Glutamatergic neuron (in vitro differentiated cells): ENCODE results near the gene DGKG. TPM values are rescaled to one million over a fixed set of nuclear protein-coding genes. Genes with fewer than 3 reads are reported as not detected.

Experiments
- DNase-seq: peaks from one replicate; pipeline ENCODE4 v3.0.0; 2022
- H3K27ac Mint-ChIP-seq: one replicate; pipeline ENCODE4 v1.8.0; 2020; ENCODE audit warnings: mild to moderate bottlenecking, mixed read lengths, inconsistent platforms; ENCODE audit not compliant: unreplicated experiment
- H3K27me3 Mint-ChIP-seq: one replicate; pipeline ENCODE4 v1.8.0; 2020; ENCODE audit warnings: mild to moderate bottlenecking, moderate library complexity, mixed read lengths, inconsistent platforms; ENCODE audit not compliant: unreplicated experiment
- H3K36me3 Mint-ChIP-seq: one replicate; pipeline ENCODE4 v1.8.0; 2020; ENCODE audit warnings: mild to moderate bottlenecking, mixed read lengths, inconsistent platforms; ENCODE audit not compliant: unreplicated experiment
- H3K4me1 Mint-ChIP-seq: one replicate; pipeline ENCODE4 v1.8.0; 2020; ENCODE audit warnings: mild to moderate bottlenecking, low read depth, mixed read lengths, inconsistent platforms; ENCODE audit not compliant: unreplicated experiment
- H3K4me3 Mint-ChIP-seq: one replicate; pipeline ENCODE4 v1.8.0; 2020; ENCODE audit warnings: mild to moderate bottlenecking, mixed read lengths, inconsistent platforms; ENCODE audit not compliant: unreplicated experiment
- H3K9me3 Mint-ChIP-seq: one replicate; pipeline ENCODE4 v1.8.0; 2020; ENCODE audit warnings: mild to moderate bottlenecking, moderate library complexity, mixed read lengths, inconsistent platforms; ENCODE audit not compliant: unreplicated experiment
- total RNA-seq: library from RNA; stranded (reverse); fragmentation: NEBNext Ultra II Directional; extraction: Animal tissue kit (Norgen Biotek cat#: 25700); gene quantifications from one replicate; pipeline ENCODE4 v1.2.1, GENCODE V29; 2021; ENCODE audit not compliant: unreplicated experiment
- TF ChIP-seq, protein P1 (sequence below): fragments of 200-600 bp; sonication (generic); IDR thresholded peaks from one replicate; pipeline ENCODE4 v1.5.0; 2021; ENCODE audit not compliant: partially characterized antibody, unreplicated experiment

DGKG gene
- total RNA-seq, 1 donor from 2014 or later = 24.1 TPM

- Mint-ChIP-seq H3K27ac (no peak overlapping the region), H3K36me3 (no peaks in the 10 kb centered on the region), H3K27me3 (no peaks in the 10 kb centered on the region), H3K4me3 (no peak overlapping the region), H3K9me3 (no peaks in the 10 kb centered on the region), H3K4me1 (no peaks in the 10 kb centered on the region)
- no peak for DNase-seq
- TF ChIP-seq, protein P1, sequence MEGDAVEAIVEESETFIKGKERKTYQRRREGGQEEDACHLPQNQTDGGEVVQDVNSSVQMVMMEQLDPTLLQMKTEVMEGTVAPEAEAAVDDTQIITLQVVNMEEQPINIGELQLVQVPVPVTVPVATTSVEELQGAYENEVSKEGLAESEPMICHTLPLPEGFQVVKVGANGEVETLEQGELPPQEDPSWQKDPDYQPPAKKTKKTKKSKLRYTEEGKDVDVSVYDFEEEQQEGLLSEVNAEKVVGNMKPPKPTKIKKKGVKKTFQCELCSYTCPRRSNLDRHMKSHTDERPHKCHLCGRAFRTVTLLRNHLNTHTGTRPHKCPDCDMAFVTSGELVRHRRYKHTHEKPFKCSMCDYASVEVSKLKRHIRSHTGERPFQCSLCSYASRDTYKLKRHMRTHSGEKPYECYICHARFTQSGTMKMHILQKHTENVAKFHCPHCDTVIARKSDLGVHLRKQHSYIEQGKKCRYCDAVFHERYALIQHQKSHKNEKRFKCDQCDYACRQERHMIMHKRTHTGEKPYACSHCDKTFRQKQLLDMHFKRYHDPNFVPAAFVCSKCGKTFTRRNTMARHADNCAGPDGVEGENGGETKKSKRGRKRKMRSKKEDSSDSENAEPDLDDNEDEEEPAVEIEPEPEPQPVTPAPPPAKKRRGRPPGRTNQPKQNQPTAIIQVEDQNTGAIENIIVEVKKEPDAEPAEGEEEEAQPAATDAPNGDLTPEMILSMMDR = no peak
Measured at GRCh38 chr3:186166036-186166435, 196.0 kb downstream of the DGKG start.

GRCh38 chr3:186165331-186165730, 196.7 kb downstream of the DGKG start:
- TF ChIP-seq, protein P1 = no peak

DNA sequence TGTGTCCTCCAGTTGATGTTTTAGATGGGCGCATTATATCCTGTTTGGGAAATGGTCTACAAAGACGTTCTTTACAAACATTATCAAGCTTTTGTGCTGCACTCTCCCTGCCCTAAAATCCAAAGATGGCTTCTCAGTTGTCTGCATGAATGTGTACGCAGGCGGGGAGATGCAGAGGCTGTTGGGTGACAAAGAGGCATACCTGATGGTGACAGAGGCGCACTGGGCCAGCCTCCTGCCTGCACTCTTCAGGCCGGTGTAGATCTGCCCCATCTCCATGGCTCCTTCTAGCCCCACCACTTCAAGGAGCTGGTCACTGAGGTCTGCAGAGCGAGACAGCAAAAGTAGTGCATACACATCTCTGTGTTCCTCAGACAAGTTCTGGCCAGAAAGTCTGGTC, 197.3 kb downstream of the DGKG start:
- H3K27me3 Mint-ChIP-seq = no peaks in the 10 kb centered on the region
- H3K4me3 Mint-ChIP-seq = no peak overlapping the region
- no peak for DNase-seq
- TF ChIP-seq, protein P1 = no peak
- no peaks in the 10 kb centered on the region for H3K9me3 Mint-ChIP-seq
- H3K36me3 Mint-ChIP-seq = no peaks in the 10 kb centered on the region
- no peak overlapping the region for H3K27ac Mint-ChIP-seq
- no peaks in the 10 kb centered on the region for H3K4me1 Mint-ChIP-seq

More at GRCh38 chr3:186165331-186165730, 196.7 kb downstream of the DGKG start:
- Mint-ChIP-seq H3K9me3 (no peaks in the 10 kb centered on the region), H3K4me3 (no peak overlapping the region), H3K27me3 (no peaks in the 10 kb centered on the region), H3K4me1 (no peaks in the 10 kb centered on the region), H3K36me3 (no peaks in the 10 kb centered on the region), H3K27ac (no peak overlapping the region)
- DNase-seq = no peak

GRCh38 chr3:186162221-186162620, 199.8 kb downstream of the DGKG start:
- DNase-seq = no peak
- TF ChIP-seq, protein P1 = no peak
- Mint-ChIP-seq H3K27ac (no peak overlapping the region), H3K9me3 (no peaks in the 10 kb centered on the region), H3K4me1 (no peaks in the 10 kb centered on the region), H3K36me3 (no peaks in the 10 kb centered on the region), H3K27me3 (no peaks in the 10 kb centered on the region), H3K4me3 (no peak overlapping the region)

DNA sequence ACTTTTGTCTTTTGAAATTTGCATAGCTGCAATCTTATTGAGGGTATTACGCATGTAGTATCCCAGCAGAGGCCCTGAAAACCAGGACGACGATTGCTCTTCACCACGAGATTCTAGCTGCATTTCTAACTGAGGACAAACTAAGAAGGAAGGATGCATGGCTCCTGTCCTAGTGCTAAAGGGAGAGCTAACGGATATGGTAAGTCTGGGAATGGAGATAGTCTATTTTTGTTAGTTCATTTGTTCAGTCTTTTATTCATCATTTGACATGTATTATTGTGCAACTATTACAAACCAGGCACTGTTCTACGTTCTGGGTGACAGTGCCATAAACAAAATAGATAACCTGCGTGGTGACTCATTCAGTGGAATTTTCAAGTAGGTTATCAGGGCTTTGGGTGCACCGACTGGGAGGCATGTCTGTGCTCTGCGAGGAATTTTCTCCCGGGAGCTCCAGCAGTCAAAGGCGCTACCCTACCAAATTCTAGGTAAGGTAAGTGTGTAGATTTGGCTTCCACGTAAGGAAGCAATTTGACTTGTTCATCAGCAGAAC, 201.3 kb downstream of the DGKG start:
- Mint-ChIP-seq H3K27me3 (no peaks in the 10 kb centered on the region), H3K36me3 (no peaks in the 10 kb centered on the region), H3K4me3 (no peak overlapping the region), H3K9me3 (no peaks in the 10 kb centered on the region), H3K4me1 (peaks cover 2% of the 10 kb centered on the region), H3K27ac (no peak overlapping the region)
- no peak for DNase-seq
- TF ChIP-seq, protein P1 = no peak
